ENCODE data around the gene NAT10.

NAT10 gene

GRCh38 chr11:34124885-34125668 lies 19.6 kb downstream of the NAT10 start:
- Histone ChIP-seq H2AFZ (ENCODE audit: low read depth, low read length) (no peak overlapping the region), H3K9me3 (ENCODE audit: low read length) (no peaks in the 10 kb centered on the region), H3K27me3 (ENCODE audit: insufficient read depth, low read length) (no peaks in the 10 kb centered on the region), H3K36me3 (ENCODE audit: insufficient read depth, low read length) (peaks cover 78% of the 10 kb centered on the region), H3K4me3 (ENCODE audit: low read length) (no peak overlapping the region), H3K4me1 (ENCODE audit: insufficient read depth, low read length) (no peaks in the 10 kb centered on the region)

- Histone ChIP-seq H3K4me3 (ENCODE audit: low read length) (no peak overlapping the region), H2AFZ (ENCODE audit: low read depth, low read length) (no peak overlapping the region), H3K9me3 (ENCODE audit: low read length) (no peaks in the 10 kb centered on the region), H3K27me3 (ENCODE audit: insufficient read depth, low read length) (no peaks in the 10 kb centered on the region), H3K4me1 (ENCODE audit: insufficient read depth, low read length) (no peaks in the 10 kb centered on the region), H3K36me3 (ENCODE audit: insufficient read depth, low read length) (peaks cover 82% of the 10 kb centered on the region)
Measured at GRCh38 chr11:34126959-34127848, 21.8 kb downstream of the NAT10 start.

GRCh38 chr11:34128824-34129223 lies 23.4 kb downstream of the NAT10 start:
- Histone ChIP-seq H3K4me1 (ENCODE audit: insufficient read depth, low read length) (no peaks in the 10 kb centered on the region), H2AFZ (ENCODE audit: low read depth, low read length) (no peak overlapping the region), H3K9me3 (ENCODE audit: low read length) (no peaks in the 10 kb centered on the region), H3K36me3 (ENCODE audit: insufficient read depth, low read length) (peaks cover 77% of the 10 kb centered on the region), H3K4me3 (ENCODE audit: low read length) (no peak overlapping the region), H3K27me3 (ENCODE audit: insufficient read depth, low read length) (no peaks in the 10 kb centered on the region)

DNA sequence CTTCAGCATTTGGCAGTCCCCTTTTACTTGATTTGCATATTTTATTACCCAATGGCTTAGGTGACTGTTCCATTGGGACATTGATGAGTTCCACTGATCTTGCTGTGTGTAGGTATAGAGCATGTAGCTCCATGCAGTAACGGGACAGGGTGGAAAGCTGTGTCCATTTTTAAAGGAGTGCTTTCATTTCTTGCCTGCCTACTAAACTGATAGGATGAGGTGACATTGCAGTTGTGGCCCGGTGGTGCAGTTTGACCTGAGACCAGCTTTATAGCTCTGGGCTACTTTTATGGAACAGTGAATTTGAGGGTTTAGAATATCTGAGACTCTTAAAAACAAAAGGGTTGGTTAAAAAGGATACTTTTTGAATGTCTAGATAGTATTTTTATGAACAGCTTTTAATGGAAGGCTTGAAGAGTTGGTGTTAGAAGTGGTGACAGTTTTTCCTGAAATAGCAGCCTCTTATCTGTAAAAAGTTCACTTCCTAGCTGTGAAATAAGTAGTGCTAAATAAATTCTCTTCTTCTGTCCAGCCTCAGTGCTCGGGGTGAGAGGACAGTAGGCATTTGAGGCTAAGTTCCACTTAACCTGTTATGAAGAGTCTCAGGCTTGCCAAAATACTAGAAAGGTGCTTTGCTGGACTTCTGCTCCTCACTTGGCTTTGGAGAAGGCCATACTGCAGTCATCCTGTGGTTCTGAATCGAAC lies 27.0 kb downstream of the NAT10 start:
- Histone ChIP-seq H3K27me3 (ENCODE audit: insufficient read depth, low read length) (no peaks in the 10 kb centered on the region), H3K36me3 (ENCODE audit: insufficient read depth, low read length) (peaks cover 75% of the 10 kb centered on the region), H3K4me1 (ENCODE audit: insufficient read depth, low read length) (no peaks in the 10 kb centered on the region), H3K4me3 (ENCODE audit: low read length) (no peak overlapping the region), H3K9me3 (ENCODE audit: low read length) (no peaks in the 10 kb centered on the region), H2AFZ (ENCODE audit: low read depth, low read length) (no peak overlapping the region)

GRCh38 chr11:34134765-34135164 lies 29.3 kb downstream of the NAT10 start:
- Histone ChIP-seq H3K4me1 (ENCODE audit: insufficient read depth, low read length) (no peaks in the 10 kb centered on the region), H3K36me3 (ENCODE audit: insufficient read depth, low read length) (peaks cover 74% of the 10 kb centered on the region), H2AFZ (ENCODE audit: low read depth, low read length) (no peak overlapping the region), H3K4me3 (ENCODE audit: low read length) (no peak overlapping the region), H3K27me3 (ENCODE audit: insufficient read depth, low read length) (no peaks in the 10 kb centered on the region), H3K9me3 (ENCODE audit: low read length) (no peaks in the 10 kb centered on the region)

- no peak overlapping the region for H3K4me3 ChIP-seq (ENCODE audit: low read length)
- no peaks in the 10 kb centered on the region for H3K27me3 ChIP-seq (ENCODE audit: insufficient read depth, low read length)
- H3K36me3 ChIP-seq (ENCODE audit: insufficient read depth, low read length), result peaks cover 73% of the 10 kb centered on the region
- no peak overlapping the region for H2AFZ ChIP-seq (ENCODE audit: low read depth, low read length)
- no peaks in the 10 kb centered on the region for H3K9me3 ChIP-seq (ENCODE audit: low read length)
- no peaks in the 10 kb centered on the region for H3K4me1 ChIP-seq (ENCODE audit: insufficient read depth, low read length)
Measured at GRCh38 chr11:34135439-34135838, 30.0 kb downstream of the NAT10 start.

DNA sequence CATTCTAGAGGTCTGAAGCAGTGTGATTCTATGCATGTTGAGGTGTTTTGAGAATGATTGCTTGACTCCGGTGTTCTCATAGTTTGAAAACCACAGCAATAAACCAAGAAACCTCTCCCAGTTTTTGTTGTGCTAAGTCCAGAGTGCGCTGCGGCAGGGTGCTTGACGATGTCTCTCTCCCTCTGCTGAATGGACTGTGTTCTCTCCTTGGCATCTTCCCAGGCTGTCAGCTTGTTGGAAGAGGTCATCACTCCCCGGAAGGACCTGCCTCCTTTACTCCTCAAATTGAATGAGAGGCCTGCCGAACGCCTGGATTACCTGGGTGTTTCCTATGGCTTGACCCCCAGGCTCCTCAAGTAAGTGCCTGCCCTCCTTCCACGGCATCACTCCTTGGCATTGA lies 31.0 kb downstream of the NAT10 start:
- H3K36me3 ChIP-seq (ENCODE audit: insufficient read depth, low read length), result peaks cover 73% of the 10 kb centered on the region
- H3K9me3 ChIP-seq (ENCODE audit: low read length), result no peaks in the 10 kb centered on the region
- H3K4me1 ChIP-seq (ENCODE audit: insufficient read depth, low read length), result no peaks in the 10 kb centered on the region
- no peak overlapping the region for H3K4me3 ChIP-seq (ENCODE audit: low read length)
- H3K27me3 ChIP-seq (ENCODE audit: insufficient read depth, low read length), result no peaks in the 10 kb centered on the region
- H2AFZ ChIP-seq (ENCODE audit: low read depth, low read length), result no peak overlapping the region

DNA sequence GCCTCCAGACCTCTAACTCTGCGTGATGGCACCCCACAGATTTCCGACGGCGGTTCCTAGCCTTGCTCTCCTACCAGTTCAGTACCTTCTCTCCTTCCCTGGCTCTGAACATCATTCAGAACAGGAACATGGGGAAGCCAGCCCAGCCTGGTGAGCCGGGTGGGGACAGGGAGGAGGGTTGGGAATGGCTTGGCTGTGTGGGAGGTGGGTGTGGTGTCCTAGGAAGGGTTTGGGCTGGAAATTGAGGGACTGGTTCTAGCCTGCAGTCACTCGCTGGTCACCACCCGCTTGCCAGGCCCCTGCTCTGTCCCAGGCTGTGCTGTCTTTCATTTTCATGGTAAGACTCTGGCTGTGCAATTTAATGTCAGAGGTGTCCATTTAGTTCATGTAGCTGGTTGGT lies 33.9 kb downstream of the NAT10 start:
- Histone ChIP-seq H3K36me3 (ENCODE audit: insufficient read depth, low read length) (peaks cover 73% of the 10 kb centered on the region), H2AFZ (ENCODE audit: low read depth, low read length) (no peak overlapping the region), H3K27me3 (ENCODE audit: insufficient read depth, low read length) (no peaks in the 10 kb centered on the region), H3K4me3 (ENCODE audit: low read length) (no peak overlapping the region), H3K4me1 (ENCODE audit: insufficient read depth, low read length) (peaks cover 17% of the 10 kb centered on the region), H3K9me3 (ENCODE audit: low read length) (no peaks in the 10 kb centered on the region)

DNA sequence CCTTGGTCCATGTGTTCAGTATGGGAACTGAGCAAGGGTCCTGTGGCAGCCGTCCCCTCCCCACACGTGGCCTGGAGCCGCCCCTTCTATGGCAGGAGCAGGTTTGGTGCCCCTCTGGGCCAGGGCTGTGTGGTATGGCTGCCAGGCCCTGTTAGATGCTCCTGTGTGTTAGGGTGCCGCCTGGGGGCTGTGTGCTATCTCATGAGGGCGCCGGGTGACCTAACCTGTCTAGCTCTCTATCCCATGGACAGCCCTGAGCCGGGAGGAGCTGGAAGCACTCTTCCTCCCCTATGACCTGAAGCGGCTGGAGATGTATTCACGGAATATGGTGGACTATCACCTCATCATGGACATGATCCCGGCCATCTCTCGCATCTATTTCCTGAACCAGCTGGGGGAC lies 34.7 kb downstream of the NAT10 start:
- Histone ChIP-seq H3K36me3 (ENCODE audit: insufficient read depth, low read length) (peaks cover 70% of the 10 kb centered on the region), H3K27me3 (ENCODE audit: insufficient read depth, low read length) (no peaks in the 10 kb centered on the region), H3K9me3 (ENCODE audit: low read length) (no peaks in the 10 kb centered on the region), H3K4me3 (ENCODE audit: low read length) (no peak overlapping the region), H2AFZ (ENCODE audit: low read depth, low read length) (no peak overlapping the region), H3K4me1 (ENCODE audit: insufficient read depth, low read length) (peaks cover 17% of the 10 kb centered on the region)

GRCh38 chr11:34143048-34143447 lies 37.6 kb downstream of the NAT10 start:
- Histone ChIP-seq H3K9me3 (ENCODE audit: low read length) (no peaks in the 10 kb centered on the region), H3K4me3 (ENCODE audit: low read length) (no peak overlapping the region), H2AFZ (ENCODE audit: low read depth, low read length) (no peak overlapping the region), H3K36me3 (ENCODE audit: insufficient read depth, low read length) (peaks cover 65% of the 10 kb centered on the region), H3K27me3 (ENCODE audit: insufficient read depth, low read length) (no peaks in the 10 kb centered on the region), H3K4me1 (ENCODE audit: insufficient read depth, low read length) (peaks cover 23% of the 10 kb centered on the region)

DNA sequence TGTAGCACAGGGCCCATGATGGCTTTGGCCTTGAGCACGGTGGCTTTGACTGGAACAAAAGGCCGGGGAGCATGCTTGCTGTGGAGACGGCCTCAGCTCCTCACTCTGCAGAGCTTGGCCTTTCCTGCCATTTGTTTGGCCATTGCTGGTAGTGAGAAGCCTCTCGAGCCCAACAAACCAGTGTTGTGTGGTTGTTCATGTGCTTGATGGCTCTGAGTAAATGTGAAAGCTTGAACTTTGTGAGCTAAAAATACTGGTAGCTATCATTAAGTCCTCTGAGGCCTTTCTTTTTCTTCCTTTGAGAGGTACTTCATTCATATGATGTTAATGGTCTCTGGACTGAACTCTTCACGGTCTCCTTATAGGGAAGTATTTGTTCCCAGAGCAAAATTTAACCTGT lies 39.6 kb downstream of the NAT10 start:
- H3K4me3 ChIP-seq (ENCODE audit: low read length), result no peak overlapping the region
- H3K36me3 ChIP-seq (ENCODE audit: insufficient read depth, low read length), result peaks cover 56% of the 10 kb centered on the region
- H3K27me3 ChIP-seq (ENCODE audit: insufficient read depth, low read length), result no peaks in the 10 kb centered on the region
- no peaks in the 10 kb centered on the region for H3K9me3 ChIP-seq (ENCODE audit: low read length)
- no peak overlapping the region for H2AFZ ChIP-seq (ENCODE audit: low read depth, low read length)
- peaks cover 41% of the 10 kb centered on the region for H3K4me1 ChIP-seq (ENCODE audit: insufficient read depth, low read length)

GRCh38 chr11:34145847-34146381 lies 40.5 kb downstream of the NAT10 start:
- Histone ChIP-seq H3K4me1 (ENCODE audit: insufficient read depth, low read length) (peaks cover 41% of the 10 kb centered on the region), H3K36me3 (ENCODE audit: insufficient read depth, low read length) (peaks cover 47% of the 10 kb centered on the region), H3K4me3 (ENCODE audit: low read length) (no peak overlapping the region), H3K9me3 (ENCODE audit: low read length) (no peaks in the 10 kb centered on the region), H2AFZ (ENCODE audit: low read depth, low read length) (no peak overlapping the region), H3K27me3 (ENCODE audit: insufficient read depth, low read length) (no peaks in the 10 kb centered on the region)

DNA sequence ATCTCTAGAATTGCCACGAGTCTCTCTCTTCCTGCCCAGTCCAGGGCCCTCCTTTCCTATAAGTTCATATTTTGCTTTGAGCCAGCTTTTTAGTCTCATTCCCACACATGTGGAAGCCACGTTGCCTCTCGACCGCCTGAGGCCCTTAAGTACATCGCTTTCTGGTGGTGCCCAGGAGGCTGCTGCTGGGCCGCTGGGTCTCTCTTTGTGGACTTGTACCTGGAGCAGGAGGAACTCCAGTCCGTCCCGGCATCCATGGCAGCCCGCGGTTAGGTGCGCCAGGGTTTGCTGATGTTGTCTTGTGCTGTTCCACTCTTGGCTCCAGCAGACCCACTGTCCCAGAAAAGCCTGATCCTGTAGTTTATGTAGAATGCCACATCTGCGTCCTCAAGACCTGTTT lies 41.0 kb downstream of the NAT10 start:
- Histone ChIP-seq H3K9me3 (ENCODE audit: low read length) (no peaks in the 10 kb centered on the region), H2AFZ (ENCODE audit: low read depth, low read length) (no peak overlapping the region), H3K36me3 (ENCODE audit: insufficient read depth, low read length) (peaks cover 42% of the 10 kb centered on the region), H3K4me1 (ENCODE audit: insufficient read depth, low read length) (peaks cover 41% of the 10 kb centered on the region), H3K4me3 (ENCODE audit: low read length) (no peak overlapping the region), H3K27me3 (ENCODE audit: insufficient read depth, low read length) (no peaks in the 10 kb centered on the region)
